ENCODE data around the gene KIF23.

DNA sequence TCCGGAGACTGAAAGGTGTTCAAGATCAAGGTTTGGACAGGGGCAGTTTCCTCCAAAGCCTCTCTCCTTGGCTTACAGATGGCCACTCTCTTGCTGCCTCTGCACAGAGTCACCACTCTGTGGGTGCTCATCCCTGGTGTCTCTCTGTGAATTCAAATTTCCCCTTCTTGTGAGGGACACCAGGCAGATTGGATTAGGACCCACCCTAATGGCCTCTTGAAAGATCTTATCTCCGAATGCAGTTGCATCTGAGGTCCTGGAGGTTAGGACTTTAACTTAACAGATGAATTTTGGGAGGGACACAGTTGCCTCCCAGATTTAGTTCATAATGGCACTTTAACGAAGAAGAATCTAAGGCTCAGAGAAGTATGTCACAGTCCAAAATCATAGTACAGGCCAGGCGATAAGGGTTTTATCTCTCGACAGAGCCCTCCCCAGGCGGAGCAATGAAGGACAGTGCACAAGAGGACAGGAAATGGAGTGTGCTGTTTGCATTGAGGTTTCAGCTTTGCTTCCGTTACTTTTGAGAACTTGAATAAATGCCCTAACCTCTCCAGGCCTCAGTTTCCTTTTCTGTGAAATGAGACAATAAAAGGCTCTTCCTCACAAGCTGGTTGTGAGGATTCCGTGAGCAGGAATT is 38.9 kb upstream of the KIF23 start:
- no peak for TF ChIP-seq POLR2A (IDR thresholded peaks at IDR 0.05)
- TF ChIP-seq, protein P1, sequence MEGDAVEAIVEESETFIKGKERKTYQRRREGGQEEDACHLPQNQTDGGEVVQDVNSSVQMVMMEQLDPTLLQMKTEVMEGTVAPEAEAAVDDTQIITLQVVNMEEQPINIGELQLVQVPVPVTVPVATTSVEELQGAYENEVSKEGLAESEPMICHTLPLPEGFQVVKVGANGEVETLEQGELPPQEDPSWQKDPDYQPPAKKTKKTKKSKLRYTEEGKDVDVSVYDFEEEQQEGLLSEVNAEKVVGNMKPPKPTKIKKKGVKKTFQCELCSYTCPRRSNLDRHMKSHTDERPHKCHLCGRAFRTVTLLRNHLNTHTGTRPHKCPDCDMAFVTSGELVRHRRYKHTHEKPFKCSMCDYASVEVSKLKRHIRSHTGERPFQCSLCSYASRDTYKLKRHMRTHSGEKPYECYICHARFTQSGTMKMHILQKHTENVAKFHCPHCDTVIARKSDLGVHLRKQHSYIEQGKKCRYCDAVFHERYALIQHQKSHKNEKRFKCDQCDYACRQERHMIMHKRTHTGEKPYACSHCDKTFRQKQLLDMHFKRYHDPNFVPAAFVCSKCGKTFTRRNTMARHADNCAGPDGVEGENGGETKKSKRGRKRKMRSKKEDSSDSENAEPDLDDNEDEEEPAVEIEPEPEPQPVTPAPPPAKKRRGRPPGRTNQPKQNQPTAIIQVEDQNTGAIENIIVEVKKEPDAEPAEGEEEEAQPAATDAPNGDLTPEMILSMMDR (IDR thresholded peaks at IDR 0.05 in 4 of 5, conservative IDR thresholded peaks at IDR 0.05 in 1 of 5), result no peak

Data from gastrocnemius medialis (tissue), 4 donors.